B cell (primary cell): ENCODE data around the gene DOCK4. TPM values are rescaled to one million over a fixed set of nuclear protein-coding genes. Genes with fewer than 3 reads are reported as not detected.

ENCODE experiments used
- ATAC-seq: fragments of 200-7000 bp; cut with Tn5 transposase; one replicate; pipeline ENCODE4 v1.10.0; 2021; ENCODE audit warnings: low read depth, mild to moderate bottlenecking, moderate number of reproducible peaks, moderate library complexity
- CTCF ChIA-PET: fragments of 350-600 bp; sonication (Branson Sonifier 250); formaldehyde crosslinking; loops from one replicate; lab custom pipeline; 2021; ENCODE audit warnings: antibody characterized with exemption, inconsistent platforms; lab: Charles Lee
- POLR2A ChIA-PET: fragments of 350-600 bp; sonication (Branson Sonifier 250); formaldehyde crosslinking; loops from one replicate; lab custom pipeline; 2021; ENCODE audit warnings: antibody characterized with exemption; lab: Charles Lee
- DNase-seq: peaks from one replicate; pipeline ENCODE4 v3.0.0; 2013
- H2AFZ ChIP-seq: 2 replicates; pipeline ENCODE4 v1.6.1; 2012; ENCODE audit warnings: mild to moderate bottlenecking, low read depth, low read length; ENCODE audit not compliant: insufficient read depth, poor library complexity, severe bottlenecking
- H3K27ac ChIP-seq, 2 donors: 1 replicate in 1 of 2; 2 replicates in 1 of 2; pipeline ENCODE4 v1.5.1; 2012 to 2013; ENCODE audit warnings: low read length in 2 of 2, mild to moderate bottlenecking in 2 of 2, moderate library complexity in 1 of 2
- H3K27me3 ChIP-seq, 4 experiments: fragments of 200-600 bp in 1 of 4; sonication (generic) in 1 of 4; replicated peaks in 1 of 4; 1 replicate in 2 of 4; 2 replicates in 2 of 4; pipeline versions ENCODE4 v1.6.1 to v1.7.0; 2013 to 2016; ENCODE audit warnings: low read length in 3 of 4, mild to moderate bottlenecking in 2 of 4, mixed read lengths in 1 of 4, moderate library complexity in 1 of 4; ENCODE audit not compliant: insufficient read depth in 4 of 4, control insufficient read depth in 3 of 4; ENCODE audit errors: control extremely low read depth in 1 of 4
- H3K36me3 ChIP-seq, 2 experiments: replicated peaks in 1 of 2; 1 replicate in 1 of 2; 2 replicates in 1 of 2; pipeline versions ENCODE4 v1.6.1 to v1.7.1; 2013; ENCODE audit warnings: low read length in 1 of 2; ENCODE audit not compliant: insufficient read depth in 2 of 2, control insufficient read depth in 1 of 2; ENCODE audit errors: control extremely low read depth in 1 of 2, extremely low read depth in 1 of 2
- H3K4me1 ChIP-seq, 2 donors: fragments of 200-600 bp in 1 of 2; sonication (generic) in 1 of 2; 1 replicate in 1 of 2; 2 replicates in 1 of 2; pipeline versions ENCODE4 v1.5.1 to v1.6.1; 2013 to 2017; ENCODE audit warnings: low read length in 2 of 2; ENCODE audit not compliant: control insufficient read depth in 2 of 2, insufficient read depth in 2 of 2
- H3K4me2 ChIP-seq: replicated peaks from 2 replicates; pipeline ENCODE3; 2012; ENCODE audit warnings: mild to moderate bottlenecking, low read depth, low read length; ENCODE audit not compliant: poor library complexity, severe bottlenecking
- H3K4me3 ChIP-seq, 5 experiments: fragments of 200-600 bp in 1 of 5; sonication (generic) in 1 of 5; 1 replicate in 3 of 5; 2 replicates in 2 of 5; pipeline versions ENCODE4 v1.5.1 to v1.7.0; 2011 to 2016; ENCODE audit warnings: low read length in 4 of 5, mild to moderate bottlenecking in 4 of 5, low read depth in 2 of 5, control low read depth in 1 of 5, moderate library complexity in 1 of 5; ENCODE audit not compliant: insufficient read depth in 1 of 5; ENCODE audit errors: control extremely low read depth in 1 of 5, extremely low read depth in 1 of 5
- H3K79me2 ChIP-seq: fragments of 200-600 bp; sonication (generic); one replicate; pipeline ENCODE4 v1.6.0; 2016; ENCODE audit warnings: low read length; ENCODE audit not compliant: control insufficient read depth, insufficient read depth
- H3K9ac ChIP-seq: fragments of 200-600 bp; sonication (generic); 2 replicates; pipeline ENCODE4 v1.6.1; 2017; ENCODE audit warnings: mild to moderate bottlenecking, low read length, moderate library complexity
- H3K9me3 ChIP-seq, 3 donors: one replicate each; pipeline versions ENCODE4 v1.6.1 to v1.7.1; 2013; ENCODE audit warnings: low read length in 2 of 3; ENCODE audit not compliant: control insufficient read depth in 2 of 3, insufficient read depth in 1 of 3; ENCODE audit errors: control extremely low read depth in 1 of 3
- H4K20me1 ChIP-seq: 2 replicates; pipeline ENCODE4 v1.6.0; 2012; ENCODE audit warnings: mild to moderate bottlenecking, low read length; ENCODE audit not compliant: insufficient read depth, control insufficient read depth, poor library complexity, severe bottlenecking
- H3K27ac Mint-ChIP-seq: one replicate; pipeline ENCODE4 v1.8.0; 2021; ENCODE audit warnings: mixed read lengths
- H3K27me3 Mint-ChIP-seq: one replicate; pipeline ENCODE4 v1.8.0; 2021; ENCODE audit warnings: mixed read lengths
- H3K4me1 Mint-ChIP-seq: one replicate; pipeline ENCODE4 v1.8.0; 2021; ENCODE audit warnings: mixed read lengths
- H3K4me3 Mint-ChIP-seq: one replicate; pipeline ENCODE4 v1.8.0; 2021; ENCODE audit warnings: mixed read lengths
- H3K9me3 Mint-ChIP-seq: one replicate; pipeline ENCODE4 v1.8.0; 2022; ENCODE audit warnings: mixed read lengths; ENCODE audit not compliant: insufficient read depth
- CTCF ChIP-seq: fragments of 200-600 bp; IDR thresholded peaks from one replicate; pipeline ENCODE4 v1.8.0; 2022; ENCODE audit warnings: antibody characterized with exemption, mild to moderate bottlenecking
- EZH2 ChIP-seq: IDR thresholded peaks from 2 replicates; pipeline ENCODE4 v1.6.1; 2012; ENCODE audit warnings: borderline replicate concordance, low read depth, mild to moderate bottlenecking, moderate library complexity, low read length; ENCODE audit not compliant: insufficient read depth, poor library complexity, severe bottlenecking
- WGBS: methylation state at CpG from one replicate; pipeline ENCODE4 v1.1.5; 2013; ENCODE audit warnings: missing lambda C conversion rate; ENCODE audit not compliant: insufficient coverage; 5-methylcytosine and 5-hydroxymethylcytosine counted together
- intact Hi-C: fragments of 100-400 bp; cut with micrococcal nuclease; formaldehyde crosslinking; loops from one replicate; pipeline ENCODE4 v1.10.0; 2022
- polyA plus RNA-seq: library from polyadenylated mRNA; depleted of rRNA; stranded (reverse); fragments of >200 nt; gene quantifications from 2 replicates; pipeline ENCODE4 v1.2.3, GENCODE V29; 2012
- total RNA-seq, 2 donors: library from RNA; stranded (reverse); fragments of 120-200 nt in 1 of 2; gene quantifications; 1 replicate in 1 of 2; 2 replicates in 1 of 2; pipeline versions ENCODE4 v1.2.3 to v1.2.4, GENCODE V29; 2013 to 2022

The DOCK4 gene
- total and polyA plus RNA-seq, 2 donors (not counting 1 experiment from before 2014, with no cell fraction given) = 0.03 to 4.1 TPM

- WGBS = no CpG with 5 or more reads among the region's 1 CpG
- ATAC-seq (no peak), DNase-seq (no peak)
- no peaks in the 10 kb centered on the region for H3K79me2 ChIP-seq
- ChIA-PET CTCF (no interaction called here), POLR2A (no interaction called here)
- H3K4me1 ChIP-seq = no peaks in the 10 kb centered on the region
- no peak for TF ChIP-seq EZH2
- no peak for TF ChIP-seq CTCF
- no peak overlapping the region for H3K4me2 ChIP-seq
- H3K27me3 ChIP-seq = no peaks in the 10 kb centered on the region
- intact Hi-C loops = no loop called here
- no peaks in the 10 kb centered on the region for H4K20me1 ChIP-seq
- Mint-ChIP-seq H3K27ac (no peak overlapping the region), H3K27me3 (peaks cover 2% of the 10 kb centered on the region), H3K4me3 (no peak overlapping the region), H3K9me3 (peaks cover 6% of the 10 kb centered on the region), H3K4me1 (no peaks in the 10 kb centered on the region)
- no peaks in the 10 kb centered on the region for H3K36me3 ChIP-seq
- no peak overlapping the region for H3K9ac ChIP-seq
- no peaks in the 10 kb centered on the region for H3K9me3 ChIP-seq
- no peak overlapping the region for H3K4me3 ChIP-seq
- H3K27ac ChIP-seq = no peak overlapping the region
- no peak overlapping the region for H2AFZ ChIP-seq
Observed at GRCh38 chr7:111827863-111828504, 378.2 kb downstream of the DOCK4 start.

- no peaks in the 10 kb centered on the region for H3K27me3 ChIP-seq
- no peaks in the 10 kb centered on the region for H3K4me1 Mint-ChIP-seq
- H3K27me3 Mint-ChIP-seq = peaks cover 2% of the 10 kb centered on the region
- H3K36me3 ChIP-seq = no peaks in the 10 kb centered on the region
- H3K9ac ChIP-seq = no peak overlapping the region
- ChIA-PET POLR2A (no interaction called here), CTCF (no interaction called here)
- intact Hi-C loops = no loop called here
- TF ChIP-seq CTCF (no peak), EZH2 (no peak)
- H2AFZ ChIP-seq = no peak overlapping the region
- no peaks in the 10 kb centered on the region for H4K20me1 ChIP-seq
- H3K4me3 ChIP-seq = no peak overlapping the region
- no peak overlapping the region for H3K27ac Mint-ChIP-seq
- no CpG with 5 or more reads among the region's 2 CpGs for WGBS
- no peaks in the 10 kb centered on the region for H3K9me3 ChIP-seq
- no peaks in the 10 kb centered on the region for H3K79me2 ChIP-seq
- DNase-seq (no peak), ATAC-seq (no peak)
- H3K4me2 ChIP-seq = no peak overlapping the region
- H3K4me3 Mint-ChIP-seq = no peak overlapping the region
- H3K4me1 ChIP-seq = no peaks in the 10 kb centered on the region
- no peak overlapping the region for H3K27ac ChIP-seq
- H3K9me3 Mint-ChIP-seq = peaks cover 6% of the 10 kb centered on the region
Observed at GRCh38 chr7:111825046-111825445, 381.2 kb downstream of the DOCK4 start.
